Lung (tissue), 12 donors: Measurements from ENCODE around the gene TTC28. TPM values are rescaled to one million over a fixed set of nuclear protein-coding genes. Genes with fewer than 3 reads are reported as not detected.

Experiments used
- ATAC-seq: fragments of 200-7000 bp; cut with Tn5 transposase; one replicate; pipeline ENCODE4 v1.9.1; 2020; ENCODE audit warnings: moderate number of reproducible peaks; ENCODE audit not compliant: insufficient read depth, low FRiP score
- DNase-seq, 3 donors: peaks; one replicate each; pipeline ENCODE4 v3.0.0-alpha.2; 2013 to 2017
- H3K27ac ChIP-seq, 2 donors: one replicate each; pipeline ENCODE4 v1.5.1; 2013; ENCODE audit warnings: mild to moderate bottlenecking in 2 of 2, moderate library complexity in 2 of 2, control low read depth in 1 of 2, inconsistent platforms in 1 of 2, low read depth in 1 of 2, low read length in 1 of 2
- H3K27me3 ChIP-seq, 3 donors: one replicate each; pipeline ENCODE4 v1.5.1; 2013; ENCODE audit warnings: low read length in 2 of 3; ENCODE audit not compliant: control insufficient read depth in 3 of 3, insufficient read depth in 3 of 3
- H3K36me3 ChIP-seq, 4 donors: one replicate each; pipeline ENCODE4 v1.5.1; 2013; ENCODE audit warnings: low read length in 4 of 4, mild to moderate bottlenecking in 1 of 4, moderate library complexity in 1 of 4; ENCODE audit not compliant: control insufficient read depth in 4 of 4, insufficient read depth in 4 of 4
- H3K4me1 ChIP-seq, 5 donors: one replicate each; pipeline ENCODE4 v1.5.1; 2013; ENCODE audit warnings: low read length in 5 of 5, mild to moderate bottlenecking in 2 of 5, moderate library complexity in 1 of 5; ENCODE audit not compliant: control insufficient read depth in 5 of 5, insufficient read depth in 5 of 5
- H3K4me3 ChIP-seq: one replicate; pipeline ENCODE4 v1.5.1; 2013; ENCODE audit warnings: mild to moderate bottlenecking, control low read depth, moderate library complexity
- H3K9ac ChIP-seq, 2 donors: one replicate each; pipeline ENCODE4 v1.5.1; 2013; ENCODE audit warnings: low read length in 2 of 2, control low read depth in 1 of 2; ENCODE audit not compliant: insufficient read depth in 1 of 2
- H3K9me3 ChIP-seq, 4 donors: one replicate each; pipeline ENCODE4 v1.5.1; 2013; ENCODE audit warnings: low read length in 3 of 4, mild to moderate bottlenecking in 1 of 4, moderate library complexity in 1 of 4; ENCODE audit not compliant: control insufficient read depth in 4 of 4, insufficient read depth in 3 of 4
- CTCF ChIP-seq: IDR thresholded peaks from 2 replicates; pipeline ENCODE4 v1.5.1; 2012; ENCODE audit warnings: mild to moderate bottlenecking; ENCODE audit errors: control extremely low read depth, extremely low read depth
- WGBS, 2 donors: extraction: QIAGEN DNeasy Blood & Tissue Kit; methylation state at CpG; one replicate each; pipeline ENCODE4 v1.1.7; 2013; 5-methylcytosine and 5-hydroxymethylcytosine counted together
- polyA plus RNA-seq, 2 donors: library from polyadenylated mRNA; stranded (reverse); fragments of 200-250 nt; gene quantifications; one replicate each; pipeline ENCODE4 v1.2.1, GENCODE V29; 2013
- total RNA-seq, 2 donors: library from RNA; depleted of rRNA in 1 of 2; stranded (reverse); fragments of >200 nt in 1 of 2; gene quantifications; one replicate each; pipeline ENCODE4 v1.2.1, GENCODE V29; 2014 to 2021
- donor health status: control.
- donor health status: control.
- donor health status: Bipolar disorder and iron deficiency.
- donor health status: healthy.
- donor health status: DM: yes; HTN: yes; CAD: no.

TTC28 gene
- total and polyA plus RNA-seq, 4 donors: 4.7 to 72.2 (median 24.8) TPM

GRCh38 chr22:28348613-28349609 lies 330.7 kb downstream of the TTC28 start:
- TF ChIP-seq CTCF: no peak
- no peaks in the 10 kb centered on the region for H3K9me3 ChIP-seq
- DNase-seq: peak in 1 of 3 donors; percentile 49
- WGBS, 2 donors: 63 to 64% methylated on average over 5 of the region's 5 CpGs
- H3K27me3 ChIP-seq: no peaks in the 10 kb centered on the region
- no peak overlapping the region for H3K4me3 ChIP-seq
- no peak for ATAC-seq
- no peak overlapping the region for H3K27ac ChIP-seq
- H3K9ac ChIP-seq: no peak overlapping the region
- no peaks in the 10 kb centered on the region for H3K36me3 ChIP-seq
- H3K4me1 ChIP-seq: peaks cover 0 to 22% (median 10%) of the 10 kb centered on the region in 5 donors

- Histone ChIP-seq H3K4me1 (peaks cover 0 to 22% (median 4%) of the 10 kb centered on the region in 5 donors), H3K27me3 (no peaks in the 10 kb centered on the region), H3K27ac (no peak overlapping the region), H3K9ac (no peak overlapping the region), H3K4me3 (no peak overlapping the region), H3K36me3 (no peaks in the 10 kb centered on the region), H3K9me3 (no peaks in the 10 kb centered on the region)
- no peak for DNase-seq
- WGBS, 2 donors: 82 to 89% methylated on average over 2 of the region's 2 CpGs
- no peak for TF ChIP-seq CTCF
- ATAC-seq: no peak
These were observed 333.3 kb downstream of the TTC28 start for GRCh38 chr22:28346308-28346707.

- H3K36me3 ChIP-seq: no peaks in the 10 kb centered on the region
- no peak overlapping the region for H3K4me3 ChIP-seq
- H3K4me1 ChIP-seq: peaks cover 0 to 21% (median 4%) of the 10 kb centered on the region in 5 donors
- no peaks in the 10 kb centered on the region for H3K27me3 ChIP-seq
- peak in 1 of 3 donors; percentile 32 for DNase-seq
- no peaks in the 10 kb centered on the region for H3K9me3 ChIP-seq
- no peak for ATAC-seq
- no peak for TF ChIP-seq CTCF
- H3K27ac ChIP-seq: no peak overlapping the region
- H3K9ac ChIP-seq: no peak overlapping the region
- 77 to 91% methylated on average over 7 of the region's 7 CpGs for WGBS, 2 donors
These were observed 334.5 kb downstream of the TTC28 start for GRCh38 chr22:28344918-28345703.
